A549 (cell line): ENCODE results near the gene HDC. TPM values are rescaled to one million over a fixed set of nuclear protein-coding genes. Genes with fewer than 3 reads are reported as not detected.

Experiments used
- ATAC-seq, 2 experiments: fragments of 200-7000 bp in 1 of 2; fragments of >200 bp in 1 of 2; cut with Nextera tagmentation in 1 of 2; cut with Tn5 transposase in 1 of 2; 3 replicates each; pipeline versions ENCODE4 v1.8.0 to v1.9.1; 2018 to 2020; ENCODE audit warnings: mild to moderate bottlenecking in 1 of 2, moderate library complexity in 1 of 2
- CTCF ChIA-PET: fragments of 300-600 bp; sonication (Branson Sonifier 250); formaldehyde crosslinking; extraction: SDS; loops from one replicate; lab custom pipeline; 2021; ENCODE audit warnings: antibody characterized with exemption, inconsistent platforms; lab: Yijun Ruan, JAX
- POLR2A ChIA-PET: fragments of 350-600 bp; formaldehyde crosslinking; extraction: SDS; loops from one replicate; lab custom pipeline; 2021; ENCODE audit warnings: antibody characterized with exemption, inconsistent platforms; lab: Yijun Ruan, JAX
- DNase-seq, 2 experiments: peaks; one replicate each; pipeline versions ENCODE4 v3.0.0 to v3.0.0-alpha.2; 2011 to 2016; ENCODE audit warnings: low read depth in 1 of 2, low spot score in 1 of 2
- FAIRE-seq: peaks from 2 replicates; lab custom pipeline; 2011; peaks lifted over from hg19 to GRCh38; lab: Jason Lieb, UNC
- H3K27ac ChIP-seq, 2 experiments: fragments of >200 bp; sonication (Bioruptor Twin); formaldehyde crosslinking; 3 replicates each; pipeline ENCODE4 v1.5.1; 2016 to 2017
- H3K4me1 ChIP-seq: fragments of >200 bp; sonication (Bioruptor Twin); formaldehyde crosslinking; 3 replicates; pipeline ENCODE4 v1.6.1; 2016
- H3K4me2 ChIP-seq: fragments of >200 bp; sonication (Bioruptor Twin); formaldehyde crosslinking; 3 replicates; pipeline ENCODE4 v1.6.1; 2016
- H3K4me3 ChIP-seq: fragments of >200 bp; sonication (Bioruptor Twin); formaldehyde crosslinking; 3 replicates; pipeline ENCODE4 v1.5.1; 2016
- H3K9me3 ChIP-seq: fragments of >200 bp; sonication (Bioruptor Twin); formaldehyde crosslinking; 3 replicates; pipeline ENCODE4 v1.6.1; 2016
- CBX2 ChIP-seq: fragments of 200-600 bp; sonication (generic); IDR thresholded peaks from 2 replicates; pipeline ENCODE4 v1.6.1; 2016; ENCODE audit warnings: low read depth, mild to moderate bottlenecking, borderline replicate concordance
- CEBPB ChIP-seq, 2 experiments: fragments of >200 bp in 1 of 2; sonication (Bioruptor Twin) in 1 of 2; formaldehyde crosslinking in 1 of 2; IDR thresholded peaks; 2 replicates each; pipeline ENCODE4 v1.6.1; 2012 to 2016
- CHD4 ChIP-seq: fragments of 200-600 bp; sonication (generic); IDR thresholded peaks from 2 replicates; pipeline ENCODE4 v1.6.1; 2016; ENCODE audit warnings: antibody characterized with exemption, mild to moderate bottlenecking, borderline replicate concordance
- EHMT2 ChIP-seq: fragments of 200-600 bp; sonication (generic); IDR thresholded peaks from 2 replicates; pipeline ENCODE4 v1.6.1; 2016; ENCODE audit warnings: antibody characterized with exemption, low read depth, mild to moderate bottlenecking, moderate library complexity
- ESRRA ChIP-seq: fragments of 150-350 bp; IDR thresholded peaks from 2 replicates; pipeline ENCODE4 v1.6.1; 2014; ENCODE audit warnings: mild to moderate bottlenecking, low read length, borderline replicate concordance
- FOSL2 ChIP-seq, 2 experiments: fragments of 450-650 bp in 1 of 2; fragments of >200 bp in 1 of 2; sonication (Bioruptor Twin) in 1 of 2; formaldehyde crosslinking; IDR thresholded peaks; 2 replicates each; pipeline versions ENCODE4 v1.5.0 to v1.6.1; 2016 to 2020; ENCODE audit warnings: mild to moderate bottlenecking in 1 of 2, moderate library complexity in 1 of 2
- HOXA7 ChIP-seq: fragments of 250-450 bp; sonication (Bioruptor Pico); IDR thresholded peaks from 2 replicates; pipeline ENCODE4 v1.5.0; 2020; ENCODE audit warnings: mild to moderate bottlenecking, moderate library complexity
- PBX3 ChIP-seq: IDR thresholded peaks from 2 replicates; pipeline ENCODE4 v1.6.1; 2012
- PHF8 ChIP-seq: fragments of 200-600 bp; sonication (generic); IDR thresholded peaks from 2 replicates; pipeline ENCODE4 v1.6.1; 2016; ENCODE audit warnings: low read depth, mild to moderate bottlenecking, antibody characterized with exemption, moderate library complexity, borderline replicate concordance
- POLR2A ChIP-seq: IDR thresholded peaks from 2 replicates; pipeline ENCODE4 v1.6.1; 2012; ENCODE audit warnings: mild to moderate bottlenecking, low read length
- POLR2AphosphoS2 ChIP-seq: conservative IDR thresholded peaks from 2 replicates; pipeline ENCODE4 v1.6.1; 2012; ENCODE audit warnings: low read length, improper control_type of control experiment, inconsistent platforms
- REST ChIP-seq: fragments of 200-600 bp; sonication (generic); IDR thresholded peaks from 2 replicates; pipeline ENCODE4 v1.6.1; 2016; ENCODE audit warnings: antibody characterized with exemption, mild to moderate bottlenecking, moderate library complexity
- RFX5 ChIP-seq: fragments of 450-650 bp; IDR thresholded peaks from 2 replicates; pipeline ENCODE4 v1.7.1; 2014; ENCODE audit warnings: antibody characterized with exemption, mild to moderate bottlenecking, moderate library complexity
- ZC3H11A ChIP-seq: fragments of 450-650 bp; IDR thresholded peaks from 2 replicates; pipeline ENCODE4 v1.6.1; 2014; ENCODE audit warnings: antibody characterized with exemption, mild to moderate bottlenecking
- ZNF302 ChIP-seq: fragments of 250-450 bp; sonication (Bioruptor Pico); IDR thresholded peaks from 2 replicates; pipeline ENCODE4 v1.9.0; 2021; ENCODE audit warnings: inconsistent platforms, mild to moderate bottlenecking, moderate library complexity
- ZSCAN20 ChIP-seq: fragments of 250-450 bp; sonication (Bioruptor Pico); IDR thresholded peaks from 2 replicates; pipeline ENCODE4 v1.8.0; 2022; ENCODE audit warnings: mild to moderate bottlenecking, moderate library complexity
- WGBS: methylation state at CpG from one replicate; pipeline ENCODE4 v1.1.6; 2017; ENCODE audit errors: missing lambda C conversion rate; 5-methylcytosine and 5-hydroxymethylcytosine counted together
- polyA plus RNA-seq, 4 experiments: library from polyadenylated mRNA; depleted of rRNA in 3 of 4; stranded (reverse); fragments of >200 nt; fragmentation: RNase III in 1 of 4; extraction: RNeasy Plus Mini Kit Qiagen cat#74134 plus additional on column Dnase treatment in 1 of 4; gene quantifications; 2 replicates in 3 of 4; 3 replicates in 1 of 4; pipeline ENCODE4 v1.2.3, GENCODE V29; 2011 to 2017
- TF ChIP-seq, protein P1 (sequence below): fragments of >200 bp; sonication (Bioruptor Twin); formaldehyde crosslinking; IDR thresholded peaks from 3 replicates; pipeline ENCODE4 v1.5.1; 2016

HDC gene
- polyA plus RNA-seq, 2 of the 4 experiments (the other 2 are of a cell fraction) = 0.09 to 0.13 TPM

DNA sequence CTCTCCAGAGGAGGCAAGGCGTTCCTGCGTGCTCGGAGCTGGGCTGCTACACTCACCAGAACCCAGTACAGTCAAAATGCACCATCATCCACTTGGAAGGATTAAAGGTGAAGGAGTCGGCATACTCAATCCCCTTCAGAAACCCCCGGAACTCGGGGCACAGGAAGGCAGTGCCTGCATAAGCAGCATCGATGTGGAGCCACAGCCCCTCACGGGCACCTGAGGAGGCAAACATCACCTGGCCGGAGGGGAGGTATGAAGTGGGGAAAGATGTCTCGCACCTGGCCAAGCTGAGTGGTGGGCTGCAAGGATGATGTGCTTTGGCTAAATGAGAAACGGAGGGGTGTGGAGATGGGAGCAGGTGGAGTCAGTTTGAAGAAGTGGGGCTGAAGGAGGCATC lies 13.0 kb downstream of the HDC start:
- ATAC-seq (no peak), FAIRE-seq (no peak), DNase-seq (no peak)
- no peak overlapping the region for H3K27ac ChIP-seq
- no peak overlapping the region for H3K4me2 ChIP-seq
- CTCF ChIA-PET = interaction anchor here (1.3 to 2.2 kb wide), 2 partner anchors 12 to 16 kb away, joined by 3 to 13 read pairs; no protein-coding TSS in a partner anchor
- no peaks in the 10 kb centered on the region for H3K9me3 ChIP-seq
- POLR2A ChIA-PET = no interaction called here
- TF ChIP-seq CEBPB (IDR thresholded peaks at IDR 0.05) (no peak), ZNF302 (CRISPR knock-in tag) (no peak), ESRRA (no peak), ZSCAN20 (CRISPR knock-in tag) (no peak), CHD4 (no peak), POLR2AphosphoS2 (no peak), RFX5 (no peak), PHF8 (no peak)
- TF ChIP-seq, protein P1, sequence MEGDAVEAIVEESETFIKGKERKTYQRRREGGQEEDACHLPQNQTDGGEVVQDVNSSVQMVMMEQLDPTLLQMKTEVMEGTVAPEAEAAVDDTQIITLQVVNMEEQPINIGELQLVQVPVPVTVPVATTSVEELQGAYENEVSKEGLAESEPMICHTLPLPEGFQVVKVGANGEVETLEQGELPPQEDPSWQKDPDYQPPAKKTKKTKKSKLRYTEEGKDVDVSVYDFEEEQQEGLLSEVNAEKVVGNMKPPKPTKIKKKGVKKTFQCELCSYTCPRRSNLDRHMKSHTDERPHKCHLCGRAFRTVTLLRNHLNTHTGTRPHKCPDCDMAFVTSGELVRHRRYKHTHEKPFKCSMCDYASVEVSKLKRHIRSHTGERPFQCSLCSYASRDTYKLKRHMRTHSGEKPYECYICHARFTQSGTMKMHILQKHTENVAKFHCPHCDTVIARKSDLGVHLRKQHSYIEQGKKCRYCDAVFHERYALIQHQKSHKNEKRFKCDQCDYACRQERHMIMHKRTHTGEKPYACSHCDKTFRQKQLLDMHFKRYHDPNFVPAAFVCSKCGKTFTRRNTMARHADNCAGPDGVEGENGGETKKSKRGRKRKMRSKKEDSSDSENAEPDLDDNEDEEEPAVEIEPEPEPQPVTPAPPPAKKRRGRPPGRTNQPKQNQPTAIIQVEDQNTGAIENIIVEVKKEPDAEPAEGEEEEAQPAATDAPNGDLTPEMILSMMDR = no peak
- peaks cover 24% of the 10 kb centered on the region for H3K4me1 ChIP-seq
- H3K4me3 ChIP-seq = no peak overlapping the region
- WGBS = 91% methylated on average over 11 of the region's 11 CpGs

DNA sequence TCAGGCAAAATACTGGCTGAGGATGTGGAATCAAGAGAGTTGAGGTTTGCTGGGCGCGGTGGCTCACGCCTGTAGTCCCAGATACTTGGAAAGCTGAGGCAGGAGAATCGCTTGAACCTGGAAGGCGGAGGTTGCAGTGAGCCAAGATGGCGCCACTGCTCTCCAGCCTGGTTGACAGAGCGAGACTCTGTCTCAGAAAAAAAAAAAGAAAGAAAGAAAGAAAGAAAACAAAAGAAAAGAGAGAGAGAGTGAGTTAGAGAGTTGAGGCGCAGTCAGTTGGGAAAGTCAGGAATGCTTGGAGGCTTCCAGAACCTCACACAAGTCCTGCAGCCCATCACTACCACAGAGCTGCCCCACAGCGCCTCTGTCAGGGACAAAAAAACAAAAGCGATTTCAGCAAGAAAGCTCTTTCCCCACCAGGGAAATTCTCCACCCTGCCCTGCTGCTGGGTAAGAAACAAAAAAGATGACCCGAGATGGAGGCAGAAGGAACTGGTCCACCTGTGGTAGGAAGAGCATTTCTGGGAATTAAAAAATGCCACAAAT lies 13.8 kb downstream of the HDC start:
- Histone ChIP-seq H3K4me1 (peaks cover 16% of the 10 kb centered on the region), H3K9me3 (no peaks in the 10 kb centered on the region), H3K27ac (no peak overlapping the region), H3K4me3 (no peak overlapping the region), H3K4me2 (no peak overlapping the region)
- no peak for ATAC-seq
- ChIA-PET POLR2A (interaction anchor here (0.7 kb wide), 1 partner anchor 1129 kb away, joined by 3 read pairs; no protein-coding TSS in a partner anchor), CTCF (interaction anchor here (0.9 to 2.2 kb wide), 4 partner anchors 11 to 101 kb away, joined by 3 to 13 read pairs (median 4); no protein-coding TSS in a partner anchor)
- TF ChIP-seq REST (no peak), PBX3 (no peak), FOSL2 (IDR thresholded peaks at IDR 0.05) (no peak), FOSL2 (CRISPR knock-in tag; IDR thresholded peaks at IDR 0.05) (no peak), EHMT2 (no peak), POLR2A (no peak), ZC3H11A (no peak), CBX2 (no peak), HOXA7 (CRISPR knock-in tag) (no peak)
- no peak for FAIRE-seq
- no peak for DNase-seq
- WGBS = 82% methylated on average over 11 of the region's 11 CpGs
